GM18498 (cell line): ENCODE data around the gene HP1BP3.
"Not testable (repeated sequence)": the region's sequence is repeated elsewhere in the genome, so short reads cannot be mapped to it uniquely, and the experiment has no call there.

Experiments
- ATAC-seq: cut with Tn5 transposase; IDR thresholded peaks from one replicate; pipeline ENCODE4 v1.9.1; 2021; ENCODE audit warnings: mild to moderate bottlenecking, moderate library complexity; ENCODE audit not compliant: unreplicated experiment

The HP1BP3 gene

DNA sequence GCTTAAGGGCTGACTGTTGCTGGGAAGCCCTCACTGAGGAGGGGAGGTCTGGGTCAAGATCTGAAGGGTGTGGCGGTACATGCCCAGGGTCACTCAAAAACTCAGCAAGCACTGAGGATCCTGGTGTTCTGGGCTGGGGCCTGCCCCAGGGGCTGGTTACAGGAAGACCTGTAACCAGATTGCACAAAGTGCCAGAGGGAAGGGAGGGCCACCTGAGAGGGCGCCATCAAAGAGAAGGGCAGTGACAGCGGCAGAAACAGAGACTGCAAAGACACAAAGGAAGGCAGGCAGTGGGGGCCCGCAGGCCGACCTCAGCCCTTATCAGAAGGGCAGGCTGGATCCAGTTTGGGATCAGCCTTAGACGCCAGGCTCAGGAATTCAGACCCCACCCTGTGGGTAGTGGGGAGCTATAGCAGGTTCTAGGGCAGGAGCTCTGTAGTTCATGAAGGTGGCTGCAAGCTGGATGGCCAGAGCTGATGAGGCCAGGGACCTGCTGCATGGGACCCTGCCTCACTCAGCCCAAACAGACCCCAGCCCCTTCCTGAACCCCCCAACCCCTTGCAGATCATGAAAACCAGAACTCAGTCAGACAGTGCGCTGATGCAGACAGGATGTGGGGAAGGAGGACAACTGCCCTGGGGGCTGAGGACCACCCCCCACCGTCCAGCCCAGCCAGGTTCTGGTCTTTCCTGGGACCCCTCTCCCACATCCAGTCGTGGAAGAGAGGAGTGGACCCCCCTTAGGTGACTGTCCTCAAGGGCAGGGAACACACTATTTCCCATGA, 58.5 kb downstream of the HP1BP3 start:
- no peak for ATAC-seq

DNA sequence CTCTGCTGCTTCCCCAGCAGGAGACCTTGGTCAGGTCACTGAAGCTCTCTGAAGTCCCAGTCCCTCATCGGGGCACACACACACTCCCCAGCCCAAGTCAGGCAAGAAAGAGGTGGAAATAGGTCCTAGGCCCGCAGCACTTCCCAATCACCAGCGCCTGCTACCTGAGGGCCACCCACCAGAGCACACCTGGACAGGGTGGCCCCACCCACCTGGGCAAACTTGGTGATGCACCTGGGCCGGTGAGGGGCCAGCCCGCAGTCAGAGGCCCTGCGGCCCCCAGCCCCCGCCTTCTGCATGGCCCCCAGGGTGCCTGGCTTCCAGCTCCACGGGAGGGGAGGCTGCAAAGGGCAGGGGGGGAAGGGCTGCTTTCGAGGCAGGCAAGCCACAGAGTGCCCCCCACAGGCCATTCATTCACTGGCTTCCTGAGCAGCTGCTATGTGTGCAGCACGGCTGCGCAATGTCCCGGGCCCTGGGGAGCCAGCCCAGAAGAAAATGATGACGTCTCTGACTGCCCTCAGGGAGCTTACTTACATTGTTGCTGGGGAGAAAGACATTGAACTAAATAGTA, 59.3 kb downstream of the HP1BP3 start:
- no peak for ATAC-seq

DNA sequence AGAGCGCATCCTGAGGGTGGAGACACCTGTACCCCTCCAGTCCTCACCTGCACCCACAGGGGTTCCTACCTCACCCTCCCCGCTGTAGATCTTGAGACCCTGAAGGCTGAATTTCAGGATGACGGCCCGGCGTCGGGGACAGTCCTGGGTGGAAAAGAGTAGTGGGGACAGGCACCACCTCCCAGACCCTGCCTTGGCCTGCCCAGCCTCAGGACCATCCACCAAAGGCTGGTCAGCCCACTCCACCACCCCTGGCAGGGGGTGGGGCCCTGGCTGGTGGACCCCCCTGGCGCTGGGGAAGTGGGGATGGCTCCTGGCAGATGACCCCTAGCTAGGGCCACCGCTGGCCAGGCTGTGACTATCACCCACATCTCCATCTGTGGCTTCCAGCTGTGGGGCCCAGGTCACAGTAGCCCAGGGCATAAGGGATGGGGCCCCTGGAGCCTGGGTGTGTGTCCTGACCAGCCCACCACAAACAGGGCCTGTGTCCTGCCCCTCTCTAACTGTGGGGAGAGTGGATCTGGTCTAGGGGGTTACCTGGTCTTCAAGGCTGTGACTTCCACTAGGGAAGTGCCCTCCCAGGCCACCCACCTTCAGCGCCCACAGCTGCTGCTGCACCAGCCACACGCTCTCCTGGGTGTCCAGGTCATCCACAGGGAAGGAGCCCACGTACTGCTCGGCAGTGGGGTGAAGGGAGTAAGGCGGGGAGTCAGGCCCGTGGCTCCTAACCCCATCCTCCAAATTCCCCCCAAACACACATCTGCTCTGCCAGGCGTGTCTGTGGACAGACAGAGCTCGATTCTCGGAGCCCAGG, 60.0 kb downstream of the HP1BP3 start:
- ATAC-seq = no peak

DNA sequence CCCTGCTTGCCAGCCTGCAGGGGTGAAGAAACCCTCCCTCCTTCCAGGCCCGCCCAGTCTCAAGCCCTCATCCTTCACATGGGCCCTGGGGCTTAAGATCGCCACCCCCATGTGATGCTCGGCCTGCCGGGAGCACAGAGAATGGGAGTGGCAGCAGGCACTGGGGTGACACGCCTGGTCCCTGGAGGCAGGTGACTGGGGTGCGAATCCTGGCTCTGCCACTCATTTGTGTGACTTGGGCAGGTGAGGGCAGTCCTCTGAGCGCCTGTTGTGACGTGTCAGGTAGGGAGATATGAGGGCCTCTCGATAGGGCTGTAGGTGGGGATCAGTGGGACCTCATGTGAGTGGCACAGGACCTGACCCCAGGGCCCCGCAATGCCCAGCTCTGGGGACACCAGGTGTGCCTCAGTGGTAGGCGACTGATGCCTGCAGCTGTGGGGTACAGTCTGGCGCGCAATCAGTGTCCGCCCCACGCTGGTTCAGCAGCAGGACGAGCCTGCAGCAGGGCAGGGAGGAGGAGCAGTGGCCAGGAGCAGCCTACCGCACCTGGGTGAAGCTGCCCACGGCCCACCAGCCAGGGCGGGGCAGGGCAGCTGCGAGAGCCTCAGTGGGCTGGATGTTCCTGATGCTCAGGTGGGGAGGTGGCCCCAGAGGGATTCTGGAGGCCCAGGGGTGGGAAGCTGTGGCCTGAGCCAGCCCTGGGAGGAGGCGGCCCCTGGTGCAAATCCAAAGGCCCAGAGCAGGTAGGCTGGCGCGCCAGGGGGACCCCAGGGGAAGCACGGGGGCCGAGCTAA, 60.8 kb downstream of the HP1BP3 start:
- ATAC-seq = no peak

DNA sequence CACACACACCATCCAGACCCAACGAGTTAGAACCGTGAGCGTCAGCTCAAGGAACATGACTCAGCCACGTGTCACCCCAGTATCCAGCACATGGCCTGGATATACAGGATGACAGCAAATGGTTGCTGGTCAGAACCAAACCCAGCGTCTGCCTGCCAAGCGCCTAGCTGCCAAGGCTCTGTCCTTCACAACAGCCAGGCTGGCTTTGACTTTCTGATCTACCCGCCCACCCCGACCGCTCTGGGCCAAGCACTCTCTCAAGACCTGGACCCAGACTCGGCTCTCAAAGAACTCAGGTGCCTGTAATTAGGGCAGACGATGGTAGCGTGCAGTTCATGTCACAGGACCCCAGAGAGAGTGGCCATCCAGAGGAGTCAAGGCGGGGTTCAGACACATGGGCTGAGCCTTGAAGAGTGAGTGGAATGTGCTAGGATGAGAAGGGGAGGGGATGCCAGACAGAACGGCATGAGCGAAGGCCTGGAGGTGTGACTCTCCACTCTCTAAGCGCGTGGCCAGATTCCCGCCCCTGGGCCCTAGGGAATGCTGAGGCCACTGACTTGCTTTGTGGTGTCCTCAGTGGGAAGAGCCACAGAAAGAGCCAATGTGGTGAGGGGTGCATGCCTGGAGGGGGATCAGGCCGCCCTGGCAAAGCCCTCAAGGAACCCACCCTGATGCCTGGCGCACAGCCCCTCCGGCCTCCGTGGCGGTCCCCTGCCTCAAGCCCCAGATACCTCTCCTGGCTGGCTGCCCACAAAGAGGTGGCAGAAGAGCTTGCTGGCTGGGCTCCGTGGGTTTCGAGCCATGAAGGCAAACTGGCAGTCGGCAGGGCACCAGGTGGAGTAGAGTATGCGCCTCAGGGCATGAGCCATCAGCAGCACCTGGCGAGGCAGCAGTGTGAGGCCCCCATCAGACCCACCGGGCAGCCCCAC, 61.7 kb downstream of the HP1BP3 start:
- no peak for ATAC-seq

DNA sequence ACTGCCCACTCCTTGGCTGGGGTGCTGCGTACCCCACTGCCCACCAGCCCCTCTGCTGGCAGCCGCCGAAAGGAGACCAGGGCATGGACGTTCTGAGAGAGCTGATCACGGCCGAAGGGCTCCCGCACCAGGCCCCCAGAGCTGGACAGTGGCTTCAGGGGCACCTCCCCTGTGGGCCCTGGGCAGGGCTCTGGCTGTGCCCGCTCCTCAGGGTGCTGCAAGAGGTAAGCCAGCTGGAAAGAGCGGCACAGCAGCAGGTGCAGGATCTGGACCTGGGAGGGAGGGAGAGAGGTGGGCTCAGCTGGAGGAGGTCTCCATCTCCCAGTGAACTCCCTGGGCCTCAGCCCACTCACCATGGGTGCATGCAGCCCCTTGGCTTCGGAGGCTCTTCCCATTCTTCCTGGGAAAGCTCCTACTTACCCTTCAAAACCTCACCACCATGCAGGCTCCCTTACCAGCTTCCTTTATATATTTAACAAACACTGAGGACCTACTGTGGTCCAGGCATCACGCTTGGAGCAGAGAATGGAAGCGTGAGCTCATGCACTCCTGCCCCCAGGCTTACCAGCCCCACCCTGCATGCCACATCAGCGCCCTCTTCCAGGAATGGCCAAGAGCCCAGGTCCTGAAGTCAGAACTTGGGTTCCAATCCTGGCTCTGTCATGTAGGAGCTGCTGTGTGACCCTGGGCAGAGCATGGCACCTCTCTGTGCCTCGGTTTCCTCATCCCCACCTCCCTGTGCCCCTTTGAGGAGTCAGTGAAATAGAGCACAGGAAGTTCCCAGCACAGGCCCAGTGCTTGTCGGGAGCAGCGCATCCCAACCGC, 62.5 kb downstream of the HP1BP3 start:
- ATAC-seq = no peak

DNA sequence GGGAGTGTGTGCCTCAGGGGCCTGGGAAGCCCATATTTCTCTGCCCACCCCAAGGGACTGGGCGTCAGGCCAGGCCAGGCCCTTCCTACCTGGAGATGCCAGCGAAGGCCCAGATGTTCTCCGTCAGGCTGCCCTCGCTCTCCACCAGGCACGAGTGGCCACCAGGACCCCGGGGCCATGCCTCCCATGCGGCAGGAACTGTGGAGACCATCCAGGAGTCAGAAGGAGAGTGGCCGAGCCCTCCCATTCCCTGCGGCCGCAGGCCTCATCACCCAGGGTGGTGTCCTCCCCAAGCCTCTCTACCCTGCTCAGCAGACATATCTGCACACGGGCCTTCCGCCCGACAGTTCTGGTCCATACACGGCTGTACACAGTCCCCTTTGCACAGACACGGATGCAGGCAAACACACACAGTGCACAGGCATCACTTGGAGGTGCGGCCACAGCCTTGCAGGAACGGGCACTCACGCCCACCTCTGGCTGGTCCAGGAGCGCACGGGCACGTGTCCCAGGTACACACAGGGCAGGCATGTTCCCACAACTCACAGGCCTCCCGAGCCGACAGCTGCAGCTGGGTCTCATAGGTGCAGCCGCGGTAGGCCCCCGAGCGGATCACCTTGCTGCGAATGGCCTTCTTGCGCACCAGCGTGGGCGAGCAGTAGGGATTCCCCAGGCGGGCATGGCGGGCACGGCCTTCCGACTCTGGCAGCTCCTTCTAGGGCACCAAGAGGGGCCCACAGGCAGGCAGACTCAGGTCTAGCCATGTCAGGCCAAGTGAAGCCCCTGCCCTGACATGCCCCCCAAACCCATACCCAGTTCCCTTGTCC, 63.4 kb downstream of the HP1BP3 start:
- ATAC-seq = no peak

DNA sequence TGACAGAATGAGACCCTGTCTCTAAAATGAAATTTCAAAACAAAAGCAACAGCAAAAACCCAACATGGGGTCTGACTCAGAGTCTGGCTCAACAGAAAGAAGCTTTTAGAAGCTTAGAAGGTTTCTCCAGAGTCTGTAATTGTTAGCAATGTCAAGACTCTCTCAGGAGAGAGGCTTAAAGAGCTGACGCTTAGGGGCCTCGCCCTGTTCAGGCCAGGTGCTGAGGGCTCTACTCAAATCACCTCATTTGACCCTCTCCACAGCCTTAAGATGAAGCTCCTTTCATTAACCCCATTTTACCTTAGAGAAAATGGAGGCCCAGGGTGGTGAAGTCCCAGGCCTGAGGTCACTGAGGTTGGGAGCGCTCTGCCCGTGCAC, 64.0 kb downstream of the HP1BP3 start:
- ATAC-seq = no peak

DNA sequence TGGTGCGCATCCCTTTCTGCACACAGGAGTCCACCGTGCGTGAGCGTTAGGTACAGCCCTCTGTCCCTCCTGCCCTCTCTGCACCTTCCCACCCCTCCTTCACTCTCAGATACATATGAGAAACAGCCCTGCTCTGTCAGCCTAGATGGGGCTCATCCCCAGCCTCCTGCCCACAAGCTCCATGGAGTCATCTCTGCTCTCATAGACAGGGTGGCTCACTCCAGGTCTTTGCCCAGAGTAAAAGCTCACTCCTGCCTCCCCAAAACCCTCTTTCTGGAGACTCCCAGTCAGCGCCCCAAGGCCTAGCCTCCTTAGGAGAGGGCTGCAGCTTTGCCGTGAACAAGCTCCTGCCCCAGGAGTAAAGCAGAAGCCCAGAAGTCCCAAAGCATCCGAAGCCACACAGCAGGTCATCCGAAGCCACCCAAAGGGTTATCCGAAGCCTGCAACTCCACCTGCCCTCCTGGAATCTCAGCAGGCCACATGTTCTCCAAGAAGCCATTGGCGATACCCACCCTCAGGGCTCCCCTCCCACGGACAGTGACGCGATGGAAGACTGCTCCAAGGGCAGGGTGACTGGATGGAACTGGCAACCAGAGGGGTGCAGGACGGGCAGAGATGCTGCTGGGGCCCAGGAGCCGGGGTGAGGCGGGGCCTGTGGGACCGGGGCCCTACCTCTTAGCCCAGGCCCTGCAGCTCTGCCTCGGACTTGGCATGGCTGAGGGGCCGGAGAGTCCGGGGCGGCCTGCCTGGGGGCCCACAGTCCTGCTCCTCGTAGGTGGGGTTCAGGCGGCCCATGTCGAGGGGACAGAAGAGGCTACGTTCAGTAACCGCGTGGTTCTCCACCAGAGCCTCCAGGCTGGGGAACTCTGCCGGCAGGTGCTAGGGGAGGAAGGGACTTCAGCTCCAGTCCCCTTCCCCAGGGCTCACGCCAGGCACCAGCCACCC, 65.7 kb downstream of the HP1BP3 start:
- no peak for ATAC-seq

DNA sequence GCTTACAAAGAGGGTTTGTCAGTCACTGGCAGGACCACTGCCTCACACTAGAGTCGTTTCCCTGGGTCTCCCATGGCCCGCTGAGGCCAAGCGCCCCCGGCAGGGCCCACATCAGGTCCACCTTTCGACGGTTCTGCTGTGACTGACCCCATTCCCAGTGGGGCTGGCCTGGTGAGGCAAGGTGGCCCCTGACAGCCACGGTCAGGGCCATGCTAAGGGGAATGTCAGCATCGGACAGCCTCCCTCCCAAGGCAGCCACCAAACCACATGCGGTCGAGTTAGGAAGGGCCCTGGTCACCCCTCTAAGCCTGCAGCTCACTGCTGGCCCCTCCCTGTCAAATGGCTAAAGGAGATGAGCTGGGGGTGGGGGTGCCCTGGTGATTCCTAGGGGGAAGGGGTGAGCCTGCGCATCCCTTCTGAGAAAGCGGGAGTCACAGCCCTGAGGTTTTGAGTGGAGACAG, 66.4 kb downstream of the HP1BP3 start:
- ATAC-seq = no peak

DNA sequence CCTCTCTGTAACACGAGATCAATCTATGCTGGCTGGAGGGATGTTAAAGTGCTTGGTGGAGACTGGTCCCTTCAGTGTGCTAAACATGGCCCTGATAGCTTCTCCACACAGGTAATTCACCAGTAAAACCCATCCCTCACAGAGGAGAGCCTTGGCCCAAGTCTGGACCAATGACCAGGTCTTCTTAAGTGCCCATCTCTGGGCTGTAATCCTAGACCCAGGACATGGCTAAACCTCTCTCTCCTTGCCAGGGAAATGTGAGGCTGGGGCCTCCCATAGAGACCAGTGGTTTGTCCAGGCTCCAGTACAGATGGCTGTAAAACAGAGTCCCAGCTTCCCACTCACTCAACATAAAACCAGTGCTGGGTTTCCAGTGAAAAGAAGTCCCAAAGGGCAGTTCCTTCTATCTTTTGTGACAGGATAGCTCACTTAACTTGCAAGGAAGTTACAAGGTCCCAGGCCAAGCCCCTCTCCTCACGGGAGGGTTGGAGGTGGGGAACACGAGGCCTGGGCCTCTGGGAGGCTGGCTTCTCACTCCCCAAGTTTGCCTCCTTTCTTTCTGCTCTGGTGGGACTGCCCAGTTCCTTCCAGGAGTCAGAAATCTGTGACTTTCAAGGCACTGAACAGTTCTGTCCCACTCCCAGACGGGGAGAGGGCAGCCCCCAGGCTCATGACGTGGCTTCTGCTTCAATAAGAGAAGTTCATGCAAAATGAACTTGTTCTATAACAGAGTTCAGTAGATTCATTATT, 67.1 kb downstream of the HP1BP3 start:
- no peak for ATAC-seq

DNA sequence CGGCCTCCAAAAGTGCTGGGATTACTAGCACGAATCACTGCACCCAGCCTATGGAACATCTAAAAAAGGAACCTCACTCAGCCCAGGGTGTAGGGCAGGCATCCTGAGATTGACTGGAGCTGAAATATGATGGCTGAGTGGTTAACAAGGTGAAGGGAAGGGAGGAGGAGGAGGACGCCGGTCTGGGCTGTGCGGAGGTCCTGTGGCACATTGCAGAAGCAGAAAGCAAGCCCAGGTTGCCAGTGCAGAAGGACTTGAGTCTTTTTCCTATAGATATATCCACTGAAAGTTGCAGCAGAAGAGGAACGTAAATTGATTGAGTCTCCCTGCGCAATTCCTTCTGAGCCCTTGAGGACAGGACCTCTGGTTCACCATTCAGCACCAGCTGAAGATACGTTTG, 67.8 kb downstream of the HP1BP3 start:
- ATAC-seq = no peak

DNA sequence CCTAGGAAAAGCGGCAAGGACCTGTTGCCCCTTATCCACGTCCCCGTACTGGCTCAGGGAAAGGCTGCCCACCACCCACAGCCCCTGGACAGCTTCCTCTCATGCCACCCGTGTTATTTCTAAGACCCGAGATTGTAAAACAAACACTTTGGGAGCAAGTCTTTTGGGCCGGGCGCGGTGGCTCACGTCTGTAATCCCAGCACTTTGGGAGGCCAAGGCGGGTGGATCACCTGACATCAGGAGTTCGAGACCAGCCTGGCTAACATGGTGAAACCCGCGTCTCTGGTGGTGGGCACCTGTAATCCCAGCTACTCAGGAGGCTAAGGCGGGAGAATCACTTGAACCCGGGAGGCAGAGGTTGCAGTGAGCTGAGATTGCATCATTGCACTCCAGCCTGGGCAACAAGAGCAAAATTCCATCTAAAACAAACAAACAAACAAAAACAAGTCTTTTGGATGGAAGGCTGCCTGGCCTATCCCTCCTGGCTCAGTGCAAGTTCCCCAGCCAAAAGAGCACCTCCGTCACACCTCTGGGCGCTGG, 68.7 kb downstream of the HP1BP3 start:
- ATAC-seq = not testable (repeated sequence)

DNA sequence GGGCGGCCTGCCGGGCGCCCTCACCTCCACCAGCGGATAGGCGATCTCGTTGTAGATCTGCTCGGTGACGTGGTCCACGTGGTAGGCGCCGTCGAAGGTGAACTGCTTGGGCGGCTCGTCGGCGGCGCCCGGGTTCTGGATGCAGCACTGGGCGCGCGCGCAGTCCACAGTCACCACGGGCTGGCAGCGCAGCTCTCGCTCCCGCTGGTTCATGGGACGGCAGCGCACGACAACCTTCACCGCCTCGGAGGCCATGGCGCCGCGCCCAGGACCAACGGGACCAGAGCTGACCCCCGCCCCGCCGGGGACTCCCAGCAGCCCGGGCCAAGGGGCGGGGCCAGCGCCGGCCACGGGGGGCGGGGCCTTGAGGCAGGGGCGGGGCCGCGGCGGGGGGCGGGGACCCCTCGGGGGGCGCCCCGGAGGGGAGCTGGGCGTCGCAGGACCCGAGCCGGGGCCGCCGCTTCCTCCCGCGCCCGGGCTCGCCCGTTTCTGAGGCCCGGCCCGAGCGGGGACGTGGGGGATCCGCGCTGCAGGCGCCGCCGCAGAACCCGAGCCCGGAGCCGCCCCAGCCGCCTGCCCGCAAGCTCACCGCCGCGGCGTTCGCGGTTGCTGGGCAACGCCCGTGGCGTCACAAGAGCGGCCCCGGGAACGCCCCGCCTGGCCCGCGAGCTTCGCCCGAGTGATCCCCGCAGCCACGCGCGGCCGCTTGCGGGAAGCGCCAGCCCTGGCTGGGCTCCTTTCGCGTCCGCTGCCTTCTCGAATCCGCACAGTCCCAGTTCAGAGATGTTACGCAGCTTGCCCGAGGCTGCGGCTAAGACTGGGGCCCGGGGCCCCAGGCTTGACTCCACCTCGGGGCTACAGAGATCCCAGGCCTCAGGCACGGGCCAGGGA, 69.4 kb downstream of the HP1BP3 start, which contains the start of gene KIF17:
KIF17 (minus strand) TSS at position 556 of the 891 bp plus-strand sequence; CDS start at position 255, 301 bp downstream.
- no peak for ATAC-seq

DNA sequence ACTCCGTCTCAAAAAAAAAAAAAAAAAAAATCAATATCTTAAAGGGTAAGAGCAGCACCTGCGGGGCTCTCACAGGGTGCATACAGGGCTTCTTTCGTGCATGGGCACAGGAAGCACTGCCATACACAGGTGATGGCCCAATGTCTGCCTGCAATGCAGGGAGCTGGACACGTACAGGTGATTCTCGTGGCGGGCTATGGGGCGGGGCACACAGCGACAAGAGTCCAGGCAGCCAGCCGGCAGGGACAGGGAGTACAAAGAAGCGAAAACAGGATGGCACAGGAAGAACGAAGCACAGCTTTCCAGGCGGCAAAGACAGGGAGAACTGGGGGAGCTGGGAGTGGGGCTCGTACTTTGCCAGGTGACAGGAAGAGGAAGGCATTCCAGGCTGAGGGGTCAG, 70.9 kb downstream of the HP1BP3 start:
- no peak for ATAC-seq
